Renal pelvis (tissue), 4 donors: ENCODE results near the gene CUEDC2. TPM values are rescaled to one million over a fixed set of nuclear protein-coding genes. Genes with fewer than 3 reads are reported as not detected.
A peak's percentile ranks its signal among the peaks of the same experiment; 100 is the strongest.

Experiments used
- DNase-seq: peaks from one replicate; pipeline ENCODE4 v3.0.0-alpha.2; 2013
- polyA plus RNA-seq, 3 donors: library from polyadenylated mRNA; unstranded; fragments of 120-200 nt; gene quantifications; one replicate each; pipeline ENCODE4 v1.2.1, GENCODE V29; 2013; ENCODE audit not compliant: insufficient read length in 3 of 3

The CUEDC2 gene
- polyA plus RNA-seq, 3 donors, result 77.1 to 93.1 (median 91.5) TPM

- DNase-seq, result no peak
Observed at GRCh38 chr10:102431452-102432124, 786 bp downstream of the CUEDC2 start.

- DNase-seq, result no peak
Observed at GRCh38 chr10:102429468-102429867, 2.9 kb downstream of the CUEDC2 start.

- DNase-seq, result no peak
Observed at GRCh38 chr10:102426803-102427287, 5.5 kb downstream of the CUEDC2 start.

- no peak for DNase-seq
Observed at GRCh38 chr10:102425444-102425843, 6.9 kb downstream of the CUEDC2 start.

GRCh38 chr10:102424916-102425315 lies 7.5 kb downstream of the CUEDC2 start:
- no peak for DNase-seq

GRCh38 chr10:102424145-102424544 lies 8.2 kb downstream of the CUEDC2 start:
- DNase-seq, result no peak

- DNase-seq, result no peak
Observed at GRCh38 chr10:102423372-102423968, 8.9 kb downstream of the CUEDC2 start.

- no peak for DNase-seq
Observed at GRCh38 chr10:102422545-102423129, 9.7 kb downstream of the CUEDC2 start.

- no peak for DNase-seq
Observed at GRCh38 chr10:102421757-102422512, 10.4 kb downstream of the CUEDC2 start.

GRCh38 chr10:102421507-102421756 lies 10.9 kb downstream of the CUEDC2 start:
- DNase-seq, result no peak

GRCh38 chr10:102420714-102421506 lies 11.5 kb downstream of the CUEDC2 start, which contains the start of gene FBXL15:
TSS of gene FBXL15 (plus strand) at chr10:102420836. CDS start at chr10:102421130, 294 bp downstream.
- DNase-seq, result peak; percentile 98

- no peak for DNase-seq
Observed at GRCh38 chr10:102420181-102420713, 12.1 kb downstream of the CUEDC2 start.

GRCh38 chr10:102419269-102420180 lies 12.8 kb downstream of the CUEDC2 start:
- no peak for DNase-seq

- no peak for DNase-seq
Observed at GRCh38 chr10:102418622-102419268, 13.6 kb downstream of the CUEDC2 start, which contains the start of gene PSD. TSS of gene PSD (minus strand) at chr10:102418785. CDS start at chr10:102417038, 1,747 bp downstream.

- DNase-seq, result no peak
Observed at GRCh38 chr10:102416695-102417094, 15.7 kb downstream of the CUEDC2 start.

GRCh38 chr10:102416283-102416682 lies 16.1 kb downstream of the CUEDC2 start:
- no peak for DNase-seq

GRCh38 chr10:102414749-102415148 lies 17.6 kb downstream of the CUEDC2 start:
- DNase-seq, result no peak

- DNase-seq, result no peak
Observed at GRCh38 chr10:102413806-102414561, 18.4 kb downstream of the CUEDC2 start.
